HCT116 (cell line): ENCODE data around the gene ISG20. TPM values are rescaled to one million over a fixed set of nuclear protein-coding genes. Genes with fewer than 3 reads are reported as not detected.

Experiments used
- ATAC-seq: fragments of 200-7000 bp; cut with Tn5 transposase; 2 replicates; pipeline ENCODE4 v1.9.1; 2020; ENCODE audit warnings: mild to moderate bottlenecking, moderate library complexity
- BruUV-seq: library from RNA; stranded (reverse); fragments of 400-500 nt; replicated peaks from 2 replicates; lab custom pipeline; 2021; lab: Mats Ljungman, UMichigan
- CTCF ChIA-PET: fragments of 300-600 bp; sonication (Branson Sonifier 250); formaldehyde crosslinking; loops from one replicate; lab custom pipeline; 2021; ENCODE audit warnings: antibody characterized with exemption; lab: Charles Lee
- POLR2A ChIA-PET: fragments of 300-600, 350-600 bp; sonication (Branson Sonifier 250); formaldehyde crosslinking; loops from one replicate; lab custom pipeline; 2021; ENCODE audit warnings: antibody characterized with exemption; lab: Charles Lee
- RAD21 ChIA-PET, 2 experiments: fragments of 300-600 bp; sonication (Branson Sonifier 250); formaldehyde crosslinking; loops; one replicate each; lab custom pipeline; 2023; ENCODE audit warnings: low total read pairs in 2 of 2; ENCODE audit not compliant: uncharacterized antibody in 2 of 2, unreplicated experiment in 2 of 2, low non-redundant PET in 1 of 2; lab: Charles Lee
- DNase-seq: peaks from one replicate; pipeline ENCODE4 v3.0.0-alpha.2; 2010; ENCODE audit warnings: low read depth, low spot score
- H2AFZ ChIP-seq: fragments of 200-600 bp; shearing (Covaris generic), sonication (generic); 2 replicates; pipeline ENCODE4 v1.6.1; 2017; ENCODE audit warnings: low read depth, mixed run types, mixed read lengths, antibody characterized with exemption, low read length; ENCODE audit not compliant: poor library complexity, severe bottlenecking
- H3K27ac ChIP-seq: 2 replicates; pipeline ENCODE4 v1.5.1; 2012; ENCODE audit warnings: low read depth, low read length
- H3K27me3 ChIP-seq: fragments of 200-600 bp; sonication (generic); 2 replicates; pipeline ENCODE4 v1.6.1; 2016; ENCODE audit warnings: mixed run types, low read length, mixed read lengths; ENCODE audit not compliant: insufficient read depth
- H3K36me3 ChIP-seq, 2 experiments: fragments of 200-500 bp in 1 of 2; fragments of 200-600 bp in 1 of 2; sonication (Bioruptor generic) in 1 of 2; sonication (generic) in 1 of 2; 2 replicates each; pipeline versions ENCODE4 v1.5.1 to v1.6.1; 2014 to 2016; ENCODE audit warnings: low read length in 2 of 2, inconsistent platforms in 1 of 2, mixed read lengths in 1 of 2, mixed run types in 1 of 2; ENCODE audit not compliant: insufficient read depth in 2 of 2, control insufficient read depth in 1 of 2
- H3K4me1 ChIP-seq, 2 experiments: fragments of 200-600 bp in 1 of 2; sonication (generic) in 1 of 2; 2 replicates each; pipeline versions ENCODE4 v1.5.1 to v1.6.1; 2012 to 2017; ENCODE audit warnings: low read length in 2 of 2, inconsistent platforms in 1 of 2, mild to moderate bottlenecking in 1 of 2, mixed read lengths in 1 of 2, mixed run types in 1 of 2, moderate library complexity in 1 of 2; ENCODE audit not compliant: insufficient read depth in 2 of 2, control insufficient read depth in 1 of 2
- H3K4me2 ChIP-seq: fragments of 200-600 bp; sonication (generic); 2 replicates; pipeline ENCODE4 v1.6.1; 2017; ENCODE audit warnings: mixed run types, low read length, mixed read lengths
- H3K4me3 ChIP-seq, 2 experiments: fragments of 200-600 bp in 1 of 2; sonication (generic) in 1 of 2; replicated peaks in 1 of 2; 2 replicates each; pipeline ENCODE4 v1.5.1; 2011 to 2016; ENCODE audit warnings: low read length in 2 of 2, control low read depth in 1 of 2, low read depth in 1 of 2, mild to moderate bottlenecking in 1 of 2, mixed read lengths in 1 of 2, mixed run types in 1 of 2
- H3K79me2 ChIP-seq: fragments of 200-600 bp; sonication (generic); 2 replicates; pipeline ENCODE4 v1.6.1; 2017; ENCODE audit warnings: mild to moderate bottlenecking, mixed run types, low read length, moderate library complexity, mixed read lengths; ENCODE audit not compliant: insufficient read depth
- H3K9ac ChIP-seq: fragments of 200-600 bp; sonication (generic); 2 replicates; pipeline ENCODE4 v1.6.1; 2016; ENCODE audit warnings: low read length, mixed read lengths
- H3K9me2 ChIP-seq: fragments of 200-600 bp; sonication (generic), shearing (Covaris generic); 2 replicates; pipeline ENCODE4 v1.6.1; 2017; ENCODE audit warnings: mixed run types, mild to moderate bottlenecking, moderate library complexity; ENCODE audit not compliant: insufficient read depth
- H3K9me3 ChIP-seq, 2 experiments: fragments of 200-500 bp in 1 of 2; fragments of 200-600 bp in 1 of 2; sonication (Bioruptor generic) in 1 of 2; sonication (generic) in 1 of 2; 2 replicates each; pipeline ENCODE4 v1.6.1; 2014 to 2017; ENCODE audit warnings: low read length in 2 of 2, mixed read lengths in 2 of 2, inconsistent platforms in 1 of 2, low read depth in 1 of 2, mild to moderate bottlenecking in 1 of 2, mixed run types in 1 of 2, moderate library complexity in 1 of 2; ENCODE audit not compliant: control insufficient read depth in 1 of 2, insufficient read depth in 1 of 2
- H4K20me1 ChIP-seq: fragments of 200-600 bp; sonication (generic), shearing (Covaris generic); 2 replicates; pipeline ENCODE4 v1.6.1; 2017; ENCODE audit warnings: mixed run types, mild to moderate bottlenecking, moderate library complexity; ENCODE audit not compliant: insufficient read depth
- CBX3 ChIP-seq: IDR thresholded peaks from 2 replicates; pipeline ENCODE4 v1.6.1; 2012; ENCODE audit warnings: low read depth
- CEBPB ChIP-seq: IDR thresholded peaks from 2 replicates; pipeline ENCODE4 v1.6.1; 2012; ENCODE audit warnings: low read depth
- CTCF ChIP-seq, 3 experiments: fragments of 200-600 bp in 1 of 3; sonication (generic) in 1 of 3; IDR thresholded peaks in 2 of 3; conservative IDR thresholded peaks in 1 of 3; 2 replicates each; pipeline ENCODE4 v1.5.1; 2012 to 2017; ENCODE audit warnings: low read depth in 2 of 3, low read length in 2 of 3, antibody characterized with exemption in 1 of 3, borderline replicate concordance in 1 of 3, control low read depth in 1 of 3, mild to moderate bottlenecking in 1 of 3, mixed read lengths in 1 of 3, mixed run types in 1 of 3, moderate library complexity in 1 of 3; ENCODE audit not compliant: insufficient read depth in 1 of 3
- EZH2 ChIP-seq: fragments of 200-600 bp; sonication (generic); IDR thresholded peaks from 2 replicates; pipeline ENCODE4 v1.6.1; 2017; ENCODE audit warnings: antibody characterized with exemption, mixed run types
- FOSL1 ChIP-seq: IDR thresholded peaks from 2 replicates; pipeline ENCODE4 v1.6.1; 2012; ENCODE audit warnings: low read depth
- JUND ChIP-seq: IDR thresholded peaks from 2 replicates; pipeline ENCODE4 v1.6.1; 2012
- MAX ChIP-seq: IDR thresholded peaks from 2 replicates; pipeline ENCODE4 v1.6.1; 2012
- POLR2AphosphoS5 ChIP-seq: IDR thresholded peaks from 2 replicates; pipeline ENCODE4 v1.6.1; 2011; ENCODE audit warnings: mild to moderate bottlenecking, low read depth, low read length, moderate library complexity
- RAD21 ChIP-seq: IDR thresholded peaks from 2 replicates; pipeline ENCODE4 v1.6.1; 2012; ENCODE audit warnings: low read depth, mild to moderate bottlenecking
- SP1 ChIP-seq: IDR thresholded peaks from 2 replicates; pipeline ENCODE4 v1.6.1; 2012; ENCODE audit warnings: low read depth
- SRF ChIP-seq: IDR thresholded peaks from 2 replicates; pipeline ENCODE4 v1.6.1; 2012; ENCODE audit warnings: low read depth
- YY1 ChIP-seq: IDR thresholded peaks from 2 replicates; pipeline ENCODE4 v1.6.1; 2011; ENCODE audit warnings: low read length, low read depth, moderate library complexity, mild to moderate bottlenecking; ENCODE audit not compliant: insufficient replicate concordance; ENCODE audit errors: extremely low read depth
- ZFX ChIP-seq: fragments of 450-650 bp; IDR thresholded peaks from 2 replicates; pipeline ENCODE4 v1.6.1; 2017
- ZNF274 ChIP-seq: fragments of 200-500 bp; sonication (Bioruptor generic); IDR thresholded peaks from 2 replicates; pipeline ENCODE4 v1.6.1; 2014; ENCODE audit warnings: mild to moderate bottlenecking, low read depth, low read length, inconsistent platforms
- intact Hi-C: fragments of 100-400 bp; cut with micrococcal nuclease; formaldehyde crosslinking; loops from 2 replicates; pipeline ENCODE4 v1.10.0; 2022
- total RNA-seq: library from RNA; stranded (reverse); gene quantifications from one replicate; pipeline ENCODE4 v1.2.1, GENCODE V29; 2021; ENCODE audit not compliant: unreplicated experiment
- TF ChIP-seq, protein P1 (sequence below): IDR thresholded peaks from 2 replicates; pipeline ENCODE4 v1.6.1; 2012

The ISG20 gene
- total RNA-seq, 1 experiment from 2014 or later: 11.0 TPM

GRCh38 chr15:88635318-88635717 is 3.5 kb upstream of the ISG20 start:
- POLR2A ChIA-PET: interaction anchor here (2.1 kb wide), 1 partner anchor 14 kb away, joined by 6 read pairs; the partner anchor contains the start of gene AEN
- no peak for ATAC-seq

More at GRCh38 chr15:88635318-88635717, 3.5 kb upstream of the ISG20 start:
- TF ChIP-seq JUND: no peak
- TF ChIP-seq ZFX: no peak
- TF ChIP-seq EZH2: no peak
- TF ChIP-seq POLR2AphosphoS5: no peak
- TF ChIP-seq MAX: no peak
- no peak for TF ChIP-seq YY1
- no peak for TF ChIP-seq SP1
- no peak for TF ChIP-seq FOSL1
- TF ChIP-seq RAD21: no peak
- TF ChIP-seq, protein P1, sequence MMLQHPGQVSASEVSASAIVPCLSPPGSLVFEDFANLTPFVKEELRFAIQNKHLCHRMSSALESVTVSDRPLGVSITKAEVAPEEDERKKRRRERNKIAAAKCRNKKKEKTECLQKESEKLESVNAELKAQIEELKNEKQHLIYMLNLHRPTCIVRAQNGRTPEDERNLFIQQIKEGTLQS: no peak
- no peak for TF ChIP-seq CTCF (IDR thresholded peaks at IDR 0.05 in 2 of 3, conservative IDR thresholded peaks at IDR 0.05 in 1 of 3; ENCODE audit: borderline replicate concordance in 1 of 3, insufficient read depth in 1 of 3, low read depth in 2 of 3, low read length in 2 of 3)
- TF ChIP-seq CEBPB: no peak
- TF ChIP-seq SRF: no peak
- TF ChIP-seq CBX3: no peak
- TF ChIP-seq ZNF274: no peak
- Histone ChIP-seq H3K4me3 (no peak overlapping the region), H3K9me2 (no peaks in the 10 kb centered on the region), H2AFZ (no peak overlapping the region), H3K79me2 (peaks cover 19% of the 10 kb centered on the region), H3K27ac (no peak overlapping the region), H3K4me1 (peaks cover 38 to 46% of the 10 kb centered on the region in 2 experiments), H4K20me1 (peaks cover 5% of the 10 kb centered on the region; the same call in 1 of the 2 replicates), H3K27me3 (no peaks in the 10 kb centered on the region), H3K36me3 (peaks cover 3 to 24% of the 10 kb centered on the region in 2 experiments; a peak in 2 of 4 replicates), H3K9ac (no peak overlapping the region), H3K4me2 (peak overlapping the region; percentile 64; the same call in 1 of the 2 replicates), H3K9me3 (no peaks in the 10 kb centered on the region)
- CTCF ChIA-PET: interaction anchor here (1.4 kb wide), 1 partner anchor 572 kb away, joined by 3 read pairs; no protein-coding TSS in a partner anchor
- intact Hi-C loops: no loop called here
- no TSS peak for BruUV-seq
- RAD21 ChIA-PET: no interaction called here
- DNase-seq: no peak
